HG02973 (cell line): Measurements from ENCODE around the gene IFRD2.
A peak's percentile ranks its signal among the peaks of the same experiment; 100 is the strongest.
"Not testable (repeated sequence)": the region's sequence is repeated elsewhere in the genome, so short reads cannot be mapped to it uniquely, and the experiment has no call there.

Source experiments
- ATAC-seq: cut with Tn5 transposase; IDR thresholded peaks from one replicate; pipeline ENCODE4 v1.9.1; 2021; ENCODE audit warnings: moderate library complexity; ENCODE audit not compliant: unreplicated experiment

IFRD2 gene

DNA sequence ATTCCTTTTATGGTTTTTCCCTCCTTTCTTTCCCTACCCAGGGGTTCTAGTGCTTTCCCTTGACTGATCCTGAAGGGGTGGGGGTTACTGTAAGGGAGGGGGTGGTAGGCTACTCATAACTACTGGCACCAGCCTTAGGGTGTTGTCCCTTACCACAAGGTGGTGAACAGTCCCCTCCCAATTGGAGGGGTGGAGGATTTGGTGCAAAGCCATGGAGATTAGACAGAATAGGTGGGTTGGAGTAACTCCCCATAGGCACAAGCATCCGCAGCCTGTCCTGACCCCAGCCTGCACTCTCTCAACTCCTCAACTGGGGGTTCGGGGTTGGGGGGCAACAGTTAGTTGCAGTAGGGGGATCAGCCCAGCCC, 32.9 kb upstream of the IFRD2 start:
- ATAC-seq, result no peak

DNA sequence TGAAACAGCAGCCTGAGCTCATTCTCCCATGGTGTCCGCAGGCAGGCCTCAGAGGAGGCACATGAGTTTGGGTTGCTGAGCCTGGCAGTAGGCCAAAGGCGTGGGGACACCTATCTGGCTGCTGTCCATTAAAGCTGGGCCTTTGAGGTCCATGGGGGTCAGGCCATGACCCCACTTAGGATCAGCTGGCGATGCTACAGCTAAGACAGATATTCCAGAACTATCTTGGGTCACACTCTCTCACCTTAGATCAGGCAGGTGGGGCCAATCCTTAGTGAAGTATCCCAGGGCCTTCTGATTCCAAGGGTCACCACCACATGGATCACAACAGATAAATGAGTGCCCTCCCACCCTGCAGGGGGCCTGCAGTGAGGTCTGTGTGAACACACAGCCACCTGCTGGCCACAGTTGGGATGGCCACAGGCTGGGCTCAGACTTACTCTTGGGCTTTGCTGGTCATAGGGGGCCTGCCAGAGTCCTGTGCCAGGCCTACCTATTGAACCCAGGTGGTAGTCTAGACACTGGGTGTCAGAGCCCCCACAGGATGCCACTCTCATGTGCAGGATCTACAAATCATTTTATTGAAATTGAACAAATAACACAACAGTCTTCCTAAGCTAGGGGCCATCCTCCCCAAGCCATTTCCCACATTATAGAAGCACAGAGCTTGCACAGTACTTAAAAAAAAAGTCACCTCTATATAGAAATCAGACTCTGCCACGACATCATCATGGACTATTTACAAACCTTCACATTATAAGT, 32.3 kb upstream of the IFRD2 start:
- no peak for ATAC-seq

DNA sequence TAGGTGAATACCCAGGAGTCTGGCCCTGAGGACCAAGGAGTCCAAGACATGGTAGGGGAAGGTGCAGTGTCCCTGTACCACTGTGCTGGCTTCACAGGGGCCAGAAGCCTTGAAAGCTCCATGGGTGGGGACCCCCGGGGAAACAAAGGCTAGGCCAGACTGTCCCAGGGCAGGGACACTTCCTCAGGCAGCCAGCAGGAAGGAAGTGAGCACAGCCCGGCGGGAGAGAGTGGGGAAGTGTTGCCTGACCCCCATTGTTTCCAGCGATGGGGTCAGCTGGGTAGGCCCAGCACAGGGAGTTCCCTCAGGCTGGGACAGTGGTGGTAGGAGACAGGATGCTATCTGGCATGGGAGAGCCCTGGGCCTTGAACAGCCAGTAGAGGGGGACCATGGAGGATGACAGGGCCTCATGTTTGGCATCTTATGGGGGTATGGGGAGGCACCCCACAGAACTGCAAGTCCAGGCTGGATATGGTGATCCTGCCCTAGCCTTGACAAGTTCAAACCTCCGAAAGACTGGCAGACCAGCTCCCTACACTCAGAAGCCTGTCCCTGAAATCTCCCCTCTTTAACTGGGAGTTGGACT, 31.5 kb upstream of the IFRD2 start:
- ATAC-seq, result no peak

DNA sequence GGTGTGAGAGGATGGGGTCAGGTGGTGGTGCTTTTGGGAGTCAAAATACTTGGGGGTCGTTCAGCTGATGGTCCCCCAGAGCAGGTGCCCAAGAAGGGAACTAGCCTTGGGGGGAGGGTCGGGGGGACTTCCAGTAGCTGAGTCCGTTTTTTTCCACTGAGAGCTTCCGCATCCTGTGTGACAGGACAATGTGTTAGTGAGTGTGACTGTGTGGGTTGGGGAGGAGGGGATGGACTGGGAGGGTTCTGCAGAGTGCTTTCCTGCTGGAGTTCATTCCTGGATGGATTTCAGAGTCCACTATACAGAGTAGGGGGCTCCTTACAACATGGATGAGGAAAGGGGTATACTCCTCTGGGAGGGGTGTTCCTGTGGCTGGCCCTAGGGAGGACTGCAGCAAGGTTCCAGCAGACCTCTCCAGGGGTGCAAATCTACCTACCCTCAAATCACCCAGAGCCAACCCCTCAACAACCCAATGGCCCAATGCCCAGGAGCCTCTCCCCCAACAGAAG, 30.9 kb upstream of the IFRD2 start:
- no peak for ATAC-seq

DNA sequence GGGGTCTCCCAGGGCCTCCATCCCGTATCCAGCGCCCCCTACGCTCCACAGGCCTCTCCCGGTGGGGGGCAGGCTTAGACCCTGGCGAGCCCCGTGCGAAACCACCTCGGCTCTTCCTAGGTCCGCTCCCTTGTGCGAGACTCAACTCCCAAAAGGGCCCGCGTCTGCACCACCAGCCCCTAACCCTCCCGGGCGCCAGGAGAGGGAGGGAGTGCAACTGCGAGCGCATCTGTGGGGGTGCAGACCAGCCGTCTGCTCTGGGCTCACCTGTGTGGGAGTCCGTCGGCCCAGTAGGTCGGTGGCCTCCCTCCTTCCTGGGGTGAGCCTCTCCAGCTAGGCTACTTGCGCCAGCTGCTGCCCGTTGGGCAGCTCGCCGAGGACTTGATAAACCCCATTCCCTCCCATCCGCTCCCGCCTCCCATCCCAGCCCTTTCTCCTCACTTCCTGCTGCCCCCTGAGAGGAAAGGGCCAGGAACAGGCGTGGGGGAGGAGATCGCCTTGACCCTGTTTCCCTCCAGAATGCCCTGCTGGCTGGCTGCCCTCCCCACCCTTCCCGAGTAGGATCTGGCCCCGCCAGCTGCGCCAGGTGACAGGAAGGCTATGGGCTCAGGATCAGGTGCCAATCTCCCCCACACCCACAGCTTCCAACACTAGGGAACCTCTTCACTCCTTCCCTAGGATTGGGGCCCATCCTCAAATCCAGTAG, 30.3 kb upstream of the IFRD2 start, which contains the start of gene HYAL2:
Gene HYAL2 (minus strand): TSS at position 360 of the 706 bp plus-strand sequence. CDS start 2,256 bp downstream, outside the sequence.
- no peak for ATAC-seq

DNA sequence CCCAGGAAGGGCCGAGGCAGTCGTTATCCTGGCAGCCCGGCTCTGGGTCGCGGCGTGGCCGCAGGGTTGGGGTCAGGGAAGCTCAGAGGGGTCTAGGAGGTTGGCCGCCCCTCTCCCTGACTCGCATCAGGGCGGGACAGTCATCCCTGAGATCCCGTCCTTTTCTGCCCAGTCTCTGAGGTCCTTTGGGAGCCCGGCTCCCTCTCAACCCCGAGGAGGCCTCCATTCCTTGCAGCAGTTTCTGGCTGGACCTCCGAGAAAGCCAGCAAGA, 29.8 kb upstream of the IFRD2 start:
- no peak for ATAC-seq

DNA sequence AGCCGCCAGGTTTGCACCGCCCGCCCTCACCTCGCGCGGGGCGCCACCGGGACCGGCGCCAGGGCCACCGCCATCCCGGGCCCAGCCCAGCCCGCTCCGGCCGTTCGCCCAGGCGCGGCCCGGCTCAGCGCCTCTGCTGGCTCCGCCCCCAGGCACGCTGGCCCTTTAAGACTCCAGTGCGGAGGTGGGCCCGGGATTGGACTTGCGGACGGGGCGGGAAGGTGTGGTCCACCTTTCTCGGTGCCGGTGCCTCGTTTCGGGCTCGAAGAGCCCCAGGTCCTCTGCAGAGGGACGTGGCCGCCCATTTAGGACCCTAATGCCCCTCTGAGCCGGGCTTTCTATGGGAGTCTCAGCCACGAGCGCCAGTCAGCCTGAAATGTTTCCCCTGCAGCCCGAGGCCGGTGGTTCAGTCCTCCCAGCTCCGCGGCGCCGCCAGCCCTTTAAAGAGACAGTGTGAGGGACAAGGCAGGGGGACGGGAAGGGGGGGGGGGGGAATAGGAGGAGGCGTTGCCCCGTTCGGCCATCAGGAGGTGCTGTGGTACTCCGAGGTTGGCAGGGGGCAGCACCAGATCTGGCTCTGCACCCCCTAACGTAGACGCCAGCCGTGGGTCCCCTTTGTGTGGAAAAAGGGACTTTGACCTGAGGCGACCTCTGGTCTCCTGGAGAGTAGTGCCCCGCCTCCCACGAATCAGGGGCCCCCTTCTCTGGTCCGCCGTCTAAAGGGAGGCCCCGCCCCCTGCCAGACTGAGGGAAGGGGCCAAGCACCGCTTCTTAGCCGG, 29.3 kb upstream of the IFRD2 start:
- ATAC-seq, result peak; percentile 72

DNA sequence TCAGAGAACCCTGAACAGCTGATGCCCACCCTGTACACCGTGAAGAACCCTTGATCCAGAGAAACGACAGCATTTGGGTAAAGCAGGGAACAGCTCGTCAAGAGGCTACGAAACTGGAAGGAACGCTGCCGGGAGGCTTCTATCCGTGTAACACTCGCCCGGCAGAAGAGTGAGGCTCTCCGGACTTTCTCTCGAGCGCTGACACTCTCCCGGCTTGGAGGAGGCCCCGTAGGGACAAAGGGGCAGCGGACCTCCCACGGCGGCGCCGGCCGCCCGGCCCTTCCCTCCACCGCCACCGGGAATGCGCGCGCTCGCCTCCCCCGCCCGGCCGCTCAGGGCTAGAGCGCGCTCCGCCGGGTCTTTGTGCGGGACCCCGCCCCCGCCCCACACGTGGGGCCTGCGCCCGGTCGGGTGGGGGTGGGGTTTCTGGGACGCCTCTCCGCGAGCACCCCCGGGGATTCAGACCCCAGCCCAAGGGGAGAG, 28.7 kb upstream of the IFRD2 start:
- ATAC-seq, result peak; percentile 36

DNA sequence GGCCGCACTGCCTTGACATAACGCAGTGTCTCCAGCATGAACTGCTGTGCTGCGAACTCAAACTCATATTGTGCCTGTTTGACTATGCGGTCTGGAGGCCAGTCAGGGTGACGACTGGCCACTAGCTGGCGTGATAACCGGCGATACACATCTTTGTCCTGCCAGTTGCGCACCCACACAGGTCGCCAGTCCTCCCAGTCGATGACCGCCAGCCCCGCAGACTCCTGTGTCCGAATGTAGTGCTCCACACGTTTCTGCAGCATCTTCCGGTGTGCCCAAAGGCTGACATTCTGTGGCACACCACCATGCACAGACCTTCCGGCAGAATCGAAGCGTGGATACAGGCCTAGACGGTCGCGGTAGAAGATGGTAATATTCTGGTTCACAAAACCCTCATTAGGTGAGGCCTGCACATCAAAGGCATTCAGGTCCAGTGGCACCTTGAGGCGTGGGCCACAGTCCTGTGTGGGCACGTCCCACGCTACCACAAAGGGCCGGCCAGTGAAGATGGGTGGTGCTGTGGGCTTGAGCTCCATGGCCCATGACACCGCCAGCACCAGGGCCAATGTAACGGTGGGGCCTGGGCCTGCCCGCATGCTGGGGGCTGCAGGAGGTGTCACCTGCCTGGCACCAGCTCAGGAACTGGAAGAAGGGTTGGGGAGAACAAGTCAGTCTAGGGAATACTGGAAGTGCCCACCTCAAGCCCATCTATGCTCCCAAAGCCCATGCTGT, 27.8 kb upstream of the IFRD2 start:
- ATAC-seq, result no peak

DNA sequence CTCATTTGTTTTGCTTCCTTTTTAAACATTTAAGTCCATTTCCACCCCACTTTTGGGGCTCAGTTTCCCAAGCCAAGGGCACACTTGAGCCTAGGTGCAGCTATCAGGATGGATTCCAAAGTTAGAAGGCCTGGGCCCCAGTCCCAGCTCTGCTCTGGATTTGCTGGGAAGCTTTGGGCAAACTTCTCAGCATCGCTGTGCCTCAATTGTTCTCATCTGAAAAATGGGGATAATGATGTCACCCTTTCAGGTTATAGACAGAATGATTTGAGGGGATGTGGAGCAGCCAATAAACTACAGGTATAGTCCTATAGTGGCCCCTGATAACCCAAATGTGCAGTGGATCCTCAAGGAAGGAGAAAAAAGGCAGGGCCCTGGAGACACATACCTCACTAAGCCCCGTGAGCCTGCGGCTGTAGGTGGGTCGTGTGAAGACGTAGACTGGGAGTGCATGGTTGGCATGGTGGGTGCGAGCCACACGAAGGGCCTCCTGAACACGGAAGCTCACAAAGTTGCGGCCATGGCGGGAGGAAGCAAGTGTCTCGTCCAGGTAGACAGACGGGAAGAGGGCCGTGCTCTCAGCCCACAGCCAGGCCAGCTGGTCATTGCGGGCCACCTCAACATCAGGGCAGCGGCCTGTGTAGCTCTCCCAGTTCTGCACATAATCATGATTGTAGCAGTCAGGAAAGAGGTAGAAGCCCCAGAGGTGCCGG, 27.1 kb upstream of the IFRD2 start:
- no peak for ATAC-seq

DNA sequence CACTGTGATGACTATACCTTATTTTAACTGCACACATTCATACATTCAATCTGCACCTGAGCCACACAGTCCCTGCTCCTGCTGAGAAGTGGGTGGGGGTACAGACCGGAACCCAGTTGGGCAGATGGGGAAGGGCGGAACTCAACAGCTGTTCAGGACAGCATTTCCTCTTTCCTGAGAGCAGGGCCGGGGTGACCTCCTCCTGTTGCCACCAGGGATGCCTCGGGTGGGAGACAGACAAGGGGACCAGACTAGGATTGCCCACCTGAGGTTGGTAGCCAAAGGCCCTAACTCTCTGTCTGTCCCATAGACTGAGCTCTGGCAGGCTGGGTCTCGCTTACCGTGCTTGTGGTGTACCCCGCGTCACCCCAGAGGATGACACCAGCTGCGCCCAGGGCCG, 26.4 kb upstream of the IFRD2 start:
- ATAC-seq, result no peak

DNA sequence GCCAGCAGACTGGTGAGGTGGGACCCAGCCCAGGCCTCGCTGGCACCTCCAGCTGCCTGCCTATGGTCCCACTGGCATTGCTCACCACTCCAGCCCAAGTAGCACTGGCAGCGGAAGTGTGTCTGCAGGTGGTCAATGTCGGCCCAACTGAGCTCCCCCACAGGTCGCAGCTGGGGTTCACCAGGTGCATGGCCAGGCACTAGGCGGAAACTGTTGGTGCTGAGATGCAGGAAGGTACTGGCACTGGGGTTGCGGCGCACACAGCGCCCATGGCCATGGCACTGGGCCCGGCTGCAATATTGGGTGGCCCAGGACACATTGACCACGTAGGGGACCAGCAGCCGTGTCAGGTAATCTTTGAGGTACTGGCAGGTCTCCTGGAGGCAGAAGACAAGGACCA, 25.9 kb upstream of the IFRD2 start:
- no peak for ATAC-seq

DNA sequence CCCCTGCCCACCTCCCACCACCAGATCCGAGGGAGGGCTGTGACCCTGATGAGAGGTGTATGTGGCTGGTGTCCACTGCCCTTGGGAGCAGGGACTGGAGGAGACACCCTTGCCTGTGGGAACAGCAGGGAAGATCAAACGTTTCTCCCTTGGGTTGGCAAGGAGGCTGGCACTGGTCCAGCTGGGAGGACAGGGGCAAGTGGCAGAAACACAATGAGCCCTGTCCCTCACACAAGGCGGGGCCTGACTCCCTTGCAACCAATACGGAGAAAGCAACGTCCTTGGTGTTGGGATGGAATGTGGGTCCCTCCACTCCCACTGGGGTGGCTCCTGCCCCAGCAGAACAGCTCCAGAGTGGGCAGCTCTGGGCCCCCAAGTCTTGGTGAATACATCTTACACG, 25.1 kb upstream of the IFRD2 start:
- no peak for ATAC-seq

DNA sequence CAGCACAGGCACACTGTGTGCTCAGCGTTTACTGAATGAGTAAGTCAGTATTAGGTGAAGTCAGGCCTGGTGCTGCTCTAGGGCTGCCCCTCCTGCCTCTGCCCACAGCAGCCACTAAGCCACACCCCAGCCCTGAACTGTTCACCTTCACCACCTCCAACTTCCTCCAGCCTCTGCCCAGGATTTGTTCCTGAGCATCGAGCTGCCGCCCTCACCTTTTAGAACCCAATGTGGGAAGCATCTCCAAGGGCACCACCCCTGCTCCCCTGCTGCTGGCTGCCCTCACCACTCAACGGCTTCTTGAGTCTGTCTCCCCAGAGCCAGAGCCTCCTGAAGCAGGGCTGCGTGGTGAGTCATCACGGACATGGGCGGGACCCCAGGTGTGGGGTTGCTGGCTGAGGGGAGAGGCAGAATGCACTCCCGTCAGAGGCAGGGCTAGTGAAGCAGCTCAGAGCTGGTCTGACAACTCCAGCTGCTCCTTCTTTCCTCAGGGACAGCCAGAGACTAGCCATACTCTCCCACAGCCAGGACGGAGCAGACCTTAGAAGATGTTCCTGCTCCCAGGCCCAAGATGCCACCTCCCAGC, 24.5 kb upstream of the IFRD2 start:
- no peak for ATAC-seq

DNA sequence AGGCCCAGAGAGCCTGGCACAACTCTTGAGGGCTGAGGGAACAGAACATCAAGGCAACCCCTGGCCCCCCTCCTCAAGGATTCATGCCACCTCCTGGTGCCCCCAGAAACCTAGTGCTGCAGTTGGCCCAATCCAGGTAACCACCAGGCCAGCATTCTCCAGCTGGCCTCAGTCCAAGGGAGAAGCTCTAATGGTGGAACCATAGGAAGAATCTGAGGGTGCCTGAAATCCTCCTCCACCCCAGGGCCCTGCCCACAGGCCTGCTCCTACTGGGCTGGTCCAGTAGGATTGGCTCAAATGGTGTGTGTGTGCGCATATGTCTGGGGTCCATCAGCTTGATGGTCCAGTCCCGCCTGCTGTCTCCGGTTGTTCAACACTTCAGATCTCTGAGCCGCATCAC, 22.6 kb upstream of the IFRD2 start:
- no peak for ATAC-seq

DNA sequence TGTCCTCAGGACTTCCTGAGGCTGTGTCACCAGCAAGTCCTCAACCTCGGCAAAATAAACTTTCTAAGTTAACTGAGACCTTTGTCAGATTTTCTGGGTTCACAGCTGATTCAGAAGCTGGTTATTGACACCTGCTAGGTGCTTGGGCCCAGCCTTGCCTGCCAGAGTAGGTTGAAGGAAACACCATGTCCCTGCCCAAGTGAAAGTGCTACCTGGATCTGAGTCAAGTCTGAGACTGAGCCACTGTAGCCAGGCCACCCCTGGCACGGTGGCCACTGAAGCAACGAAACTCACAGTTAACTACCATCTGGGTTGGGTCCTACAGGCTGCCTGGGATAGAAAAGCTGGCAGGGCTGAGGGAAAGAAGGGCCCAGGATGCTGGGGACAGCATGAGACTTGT, 22.1 kb upstream of the IFRD2 start:
- ATAC-seq, result no peak

DNA sequence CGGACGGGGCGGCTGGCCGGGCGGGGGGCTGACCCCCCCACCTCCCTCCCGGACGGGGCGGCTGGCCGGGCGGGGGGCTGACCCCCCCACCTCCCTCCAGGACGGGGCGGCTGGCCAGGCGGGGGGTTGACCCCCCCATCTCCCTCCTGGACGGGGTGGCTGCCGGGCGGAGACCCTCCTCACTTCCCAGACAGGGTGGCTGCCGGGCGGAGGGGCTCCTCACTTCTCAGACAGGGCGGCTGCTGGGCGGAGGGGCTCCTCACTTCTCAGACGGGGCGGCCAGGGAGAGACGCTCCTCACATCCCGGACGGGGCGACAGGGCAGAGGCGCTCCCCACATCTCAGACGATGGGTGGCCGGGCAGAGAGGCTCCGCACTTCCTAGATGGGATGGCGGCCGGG, 19.8 kb upstream of the IFRD2 start:
- not testable (repeated sequence) for ATAC-seq

DNA sequence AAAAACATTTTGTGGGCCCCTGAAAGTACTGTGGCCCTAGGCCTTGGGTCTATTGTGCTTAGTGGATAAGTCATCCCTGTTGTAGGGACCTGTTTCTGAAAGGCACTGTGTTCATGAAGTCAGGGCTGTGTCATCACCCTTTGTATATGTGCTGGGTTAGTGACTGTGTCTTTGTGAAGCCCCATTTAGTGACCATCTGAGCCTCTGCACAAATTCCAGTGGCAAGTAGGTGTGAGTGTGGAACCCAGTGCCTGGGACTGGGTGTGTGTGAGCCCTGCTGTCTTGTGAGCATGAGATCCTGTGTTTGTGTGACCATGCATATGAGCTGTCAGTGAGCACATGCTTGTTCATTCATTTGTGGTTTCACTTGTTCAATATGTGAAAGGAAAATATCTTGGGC, 12.4 kb upstream of the IFRD2 start:
- ATAC-seq, result no peak

DNA sequence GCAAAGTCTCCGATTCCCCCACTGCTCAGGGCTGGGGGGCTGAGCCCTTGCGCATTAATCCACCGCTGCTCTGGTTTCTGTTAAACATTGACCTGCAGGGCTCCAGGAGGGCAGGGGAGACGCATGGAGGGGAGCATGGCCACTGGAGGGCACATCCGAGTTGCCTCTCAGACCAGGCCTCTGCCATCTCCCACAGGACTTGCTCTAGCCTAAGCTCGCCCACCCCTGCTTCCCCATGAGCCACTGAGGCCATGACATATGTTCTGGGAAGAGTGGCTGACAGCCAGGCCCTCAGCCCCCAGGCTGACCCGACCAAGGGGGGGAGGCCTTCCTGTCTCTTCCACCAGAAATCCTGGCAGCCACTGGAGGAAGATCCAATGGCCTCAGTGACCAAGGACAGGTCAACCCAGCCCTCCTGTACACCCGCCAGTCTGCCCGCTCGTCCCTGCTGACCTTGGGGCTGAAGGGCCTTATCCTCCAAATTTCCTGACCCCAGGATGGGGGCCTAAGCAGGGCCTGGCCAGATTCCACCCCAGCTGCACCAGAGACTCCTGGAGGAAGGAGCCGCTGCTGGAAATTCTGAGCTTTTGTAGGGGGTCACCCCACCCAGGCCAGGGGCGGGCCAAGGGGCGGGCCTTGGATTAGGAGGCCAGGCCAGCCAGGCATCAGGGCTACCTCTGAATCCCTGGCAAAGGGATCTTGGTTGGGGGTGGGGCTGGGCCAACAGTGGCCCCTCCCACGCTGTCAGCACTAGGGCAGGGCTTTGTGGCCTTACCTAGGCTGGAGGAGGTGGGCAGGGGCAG, 11.0 kb upstream of the IFRD2 start, which contains the start of gene HYAL1:
Gene HYAL1 (minus strand): TSS at position 562 of the 803 bp plus-strand sequence. CDS start 618 bp downstream, outside the sequence.
- ATAC-seq, result no peak
